ENCODE data around the gene CCDC12.

CCDC12 gene

DNA sequence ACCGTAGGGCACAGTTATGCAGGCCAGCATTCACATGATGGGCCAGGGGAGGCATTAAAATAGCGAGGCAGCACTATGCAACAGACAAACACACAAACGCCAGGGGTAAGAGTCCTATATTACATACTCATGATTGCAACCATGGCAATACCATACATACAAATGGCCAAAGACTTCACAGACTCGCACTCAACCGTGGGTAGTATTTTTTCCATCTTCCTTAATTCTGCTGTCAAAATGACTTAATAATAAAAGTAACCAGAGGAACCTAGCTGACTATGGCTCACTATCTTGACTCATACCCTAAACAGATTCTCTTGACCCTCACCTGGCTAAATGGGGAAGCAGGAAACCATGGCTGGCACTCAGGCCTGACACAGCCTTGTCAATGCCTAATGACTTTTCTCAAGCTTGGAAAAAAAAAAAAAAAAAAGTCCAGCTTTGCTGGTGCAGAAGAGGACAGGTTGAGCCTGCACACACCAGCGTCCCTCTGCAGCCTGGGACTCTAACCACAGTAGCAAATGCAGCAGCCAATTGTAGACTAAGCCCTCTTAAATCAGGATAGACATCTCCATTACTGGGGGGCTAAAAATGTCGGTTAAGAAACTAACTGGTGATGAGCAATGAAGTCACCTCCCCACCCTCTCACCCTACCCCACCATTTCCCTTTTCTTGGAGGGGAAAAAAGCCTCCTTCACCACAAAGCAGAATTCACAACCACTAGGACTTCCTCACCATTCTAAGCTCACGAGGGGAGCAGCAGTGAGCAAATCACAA is 23.1 kb downstream of the CCDC12 start:
- H3K4me3 ChIP-seq (ENCODE audit: low read depth, low read length), result no peak overlapping the region
- ChIA-PET POLR2A (no interaction called here), CTCF (interaction anchor here (1.4 to 3.6 kb wide), 3 partner anchors 16 to 18 kb away, joined by 5 to 21 read pairs (median 9); no protein-coding TSS in a partner anchor)
- no peak for TF ChIP-seq CTCF (IDR thresholded peaks at IDR 0.05; ENCODE audit: insufficient read depth, low read length, missing control alignments)
- no peak for DNase-seq (ENCODE audit: low read depth, low spot score)

- POLR2A ChIA-PET, result no interaction called here
- no peak for DNase-seq (ENCODE audit: low read depth, low spot score)
- H3K4me3 ChIP-seq (ENCODE audit: low read depth, low read length), result no peak overlapping the region
- TF ChIP-seq CTCF (IDR thresholded peaks at IDR 0.05; ENCODE audit: insufficient read depth, low read length, missing control alignments), result no peak
- CTCF ChIA-PET, result interaction anchor here (3.6 kb wide), 1 partner anchor 17 kb away, joined by 21 read pairs; no protein-coding TSS in a partner anchor
Measured at GRCh38 chr3:46952813-46953212, 23.7 kb downstream of the CCDC12 start.

- H3K4me3 ChIP-seq (ENCODE audit: low read depth, low read length), result no peak overlapping the region
- no peak for DNase-seq (ENCODE audit: low read depth, low spot score)
- ChIA-PET CTCF (interaction anchor here (3.6 kb wide), 1 partner anchor 15 kb away, joined by 21 read pairs; no protein-coding TSS in a partner anchor), POLR2A (no interaction called here)
- no peak for TF ChIP-seq CTCF (IDR thresholded peaks at IDR 0.05; ENCODE audit: insufficient read depth, low read length, missing control alignments)
Measured at GRCh38 chr3:46950650-46951241, 25.8 kb downstream of the CCDC12 start.

DNA sequence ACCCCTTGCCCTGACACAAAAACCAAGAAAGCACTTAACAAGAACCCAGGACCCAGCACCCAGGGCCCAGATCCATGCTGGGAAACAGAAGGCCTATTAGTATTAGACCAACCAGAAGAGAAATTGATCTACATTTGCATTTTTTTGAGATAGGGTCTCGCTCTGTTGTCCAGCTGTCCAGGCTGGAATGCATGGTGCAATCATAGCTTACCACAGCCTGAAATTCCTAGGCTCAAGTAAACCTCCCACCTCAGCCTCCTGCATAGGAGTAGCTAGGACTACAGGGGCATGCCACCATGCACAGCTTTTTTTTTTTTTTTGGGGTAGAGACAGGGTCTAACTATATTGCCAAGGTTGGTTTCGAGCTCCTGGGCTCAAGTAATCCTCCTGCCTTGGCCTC is 26.4 kb downstream of the CCDC12 start:
- POLR2A ChIA-PET, result no interaction called here
- DNase-seq (ENCODE audit: low read depth, low spot score), result no peak

GRCh38 chr3:46948830-46949671 is 27.5 kb downstream of the CCDC12 start:
- POLR2A ChIA-PET, result no interaction called here
- no peak for DNase-seq (ENCODE audit: low read depth, low spot score)
- TF ChIP-seq CTCF (IDR thresholded peaks at IDR 0.05; ENCODE audit: insufficient read depth, low read length, missing control alignments), result no peak
- H3K4me3 ChIP-seq (ENCODE audit: low read depth, low read length), result no peak overlapping the region
- CTCF ChIA-PET, result interaction anchor here (6.3 kb wide), 1 partner anchor 14 kb away, joined by 59 read pairs; no protein-coding TSS in a partner anchor

More for the DNA sequence above, 26.4 kb downstream of the CCDC12 start:
- TF ChIP-seq CTCF (IDR thresholded peaks at IDR 0.05; ENCODE audit: insufficient read depth, low read length, missing control alignments), result no peak
- CTCF ChIA-PET, result interaction anchor here (3.6 kb wide), 1 partner anchor 14 kb away, joined by 21 read pairs; no protein-coding TSS in a partner anchor
- no peak overlapping the region for H3K4me3 ChIP-seq (ENCODE audit: low read depth, low read length)
